Esophagus muscularis mucosa (tissue), 3 donors: Measurements from ENCODE around the gene ZNF442.
"Not testable (repeated sequence)": the region's sequence is repeated elsewhere in the genome, so short reads cannot be mapped to it uniquely, and the experiment has no call there.

Experiments
- CTCF ChIP-seq, 3 experiments: fragments of 200-600 bp in 2 of 3; fragments of 450-650 bp in 1 of 3; sonication (generic) in 2 of 3; IDR thresholded peaks; one replicate each; pipeline ENCODE4 v1.5.1; 2017 to 2019; ENCODE audit warnings: antibody characterized with exemption in 3 of 3, mild to moderate bottlenecking in 2 of 3, moderate library complexity in 1 of 3
- POLR2AphosphoS5 ChIP-seq, 2 donors: sonication (generic); formaldehyde crosslinking; IDR thresholded peaks; one replicate each; pipeline ENCODE4 v1.6.1; 2017; ENCODE audit warnings: antibody characterized with exemption in 2 of 2

- not testable (repeated sequence) for TF ChIP-seq CTCF, POLR2AphosphoS5 (IDR thresholded peaks at IDR 0.05)
These were observed 25.7 kb upstream of the ZNF442 start for GRCh38 chr19:12391148-12391547.
